ENCODE results near the gene CMTM6. TPM values are rescaled to one million over a fixed set of nuclear protein-coding genes. Genes with fewer than 3 reads are reported as not detected.
A peak's percentile ranks its signal among the peaks of the same experiment; 100 is the strongest.

CMTM6 gene
- polyA plus RNA-seq (2013, experiment 1 of 2): 80.4 TPM
- polyA plus RNA-seq (2013, experiment 2 of 2): 85.5 TPM

GRCh38 chr3:32502118-32502945 is at the start of gene CMTM6:
CMTM6 (minus strand) TSS chr3:32502852; CDS start chr3:32502745, 107 bp downstream.
- H3K4me1 ChIP-seq (ENCODE audit: control insufficient read depth, insufficient read depth, low read depth, low read length): peaks cover 5% of the 10 kb centered on the region
- under 1% methylated on average over 43 of the region's 61 CpGs for WGBS
- H2BK120ac ChIP-seq (ENCODE audit: low read depth, low read length): peak within 1 kb of the TSS; percentile 98
- peak within 1 kb of the TSS; percentile 88 for H3K9ac ChIP-seq (ENCODE audit: low read length)
- H2BK15ac ChIP-seq (ENCODE audit: low read depth, poor library complexity, severe bottlenecking): peak within 1 kb of the TSS; percentile 99
- peak; percentile 92 for DNase-seq
- peak within 1 kb of the TSS; percentile 79 for H3K4me2 ChIP-seq (ENCODE audit: low read length, poor library complexity, severe bottlenecking)
- peak within 1 kb of the TSS; percentile 93 to 98 for H3K18ac ChIP-seq (ENCODE audit: low read depth in 1 of 2, low read length in 2 of 2)
- peaks cover 0 to 6% of the 10 kb centered on the region in 2 experiments for H3K36me3 ChIP-seq (ENCODE audit: control insufficient read depth in 1 of 2, insufficient read depth in 2 of 2, low read depth in 1 of 2, low read length in 2 of 2)
- no peaks in the 10 kb centered on the region for H3K9me3 ChIP-seq (ENCODE audit: control insufficient read depth, low read length)
- H3K23ac ChIP-seq (ENCODE audit: low read length in 2 of 2): peak within 1 kb of the TSS in 1 of 2 experiments; percentile 23
- peak within 1 kb of the TSS; percentile 92 for H4K91ac ChIP-seq (ENCODE audit: low read length)
- peak within 1 kb of the TSS; percentile 96 to 97 for H3K4ac ChIP-seq (ENCODE audit: low read depth in 1 of 2, low read length in 2 of 2)
- H3K79me1 ChIP-seq (replicated peaks; ENCODE audit: low read length, poor library complexity, severe bottlenecking): peaks cover 5% of the 10 kb centered on the region
- peak within 1 kb of the TSS; percentile 90 for H3K27ac ChIP-seq (ENCODE audit: low read length, poor library complexity, severe bottlenecking)
- H2BK12ac ChIP-seq (ENCODE audit: low read length in 2 of 2): peak within 1 kb of the TSS; percentile 18 to 88
- H2AFZ ChIP-seq (ENCODE audit: low read depth, low read length): peak within 1 kb of the TSS; percentile 91
- H2AK5ac ChIP-seq (ENCODE audit: low read length, severe bottlenecking): peak within 1 kb of the TSS; percentile 4
- H3K4me3 ChIP-seq (ENCODE audit: insufficient read depth in 1 of 2, low read depth in 1 of 2, low read length in 2 of 2): peak within 1 kb of the TSS; percentile 85 to 88
- H4K8ac ChIP-seq (ENCODE audit: low read length): peak within 1 kb of the TSS; percentile 88
- peak within 1 kb of the TSS; percentile 53 to 95 for H3K14ac ChIP-seq (ENCODE audit: low read length in 2 of 2)
- H2BK5ac ChIP-seq (ENCODE audit: low read depth, low read length, poor library complexity, severe bottlenecking): peak within 1 kb of the TSS; percentile 96
- H3K27me3 ChIP-seq (ENCODE audit: control insufficient read depth in 1 of 2, insufficient read depth in 1 of 2, low read length in 2 of 2): no peaks in the 10 kb centered on the region

DNA sequence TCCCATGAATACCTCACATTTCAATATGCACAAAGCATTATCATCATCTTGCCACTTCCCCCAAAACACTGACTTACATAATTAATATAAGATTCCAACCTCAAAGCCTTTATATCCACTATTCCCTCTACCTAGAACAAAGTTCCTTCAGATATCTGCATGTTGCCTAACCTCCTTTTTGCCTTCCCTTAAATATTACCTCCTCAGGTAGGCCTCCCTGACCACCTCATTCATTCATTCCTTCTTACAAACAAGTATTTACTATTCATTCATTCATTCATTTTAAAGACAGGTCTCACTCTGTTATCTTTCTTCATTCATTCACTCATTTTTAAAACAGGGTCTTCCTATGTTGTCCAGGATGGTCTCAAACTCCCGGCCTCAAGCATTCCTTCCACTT is 49.4 kb upstream of the CMTM6 start:
- no peak overlapping the region for H2AFZ ChIP-seq (ENCODE audit: low read depth, low read length)
- H3K4me2 ChIP-seq (ENCODE audit: low read length, poor library complexity, severe bottlenecking): no peak overlapping the region
- H3K27me3 ChIP-seq (ENCODE audit: control insufficient read depth in 1 of 2, insufficient read depth in 1 of 2, low read length in 2 of 2): no peaks in the 10 kb centered on the region
- H2BK5ac ChIP-seq (ENCODE audit: low read depth, low read length, poor library complexity, severe bottlenecking): no peak overlapping the region
- no peak overlapping the region for H4K91ac ChIP-seq (ENCODE audit: low read length)
- WGBS: 98% methylated on average over 1 of the region's 1 CpG
- H3K79me1 ChIP-seq (replicated peaks; ENCODE audit: low read length, poor library complexity, severe bottlenecking): peaks cover 17% of the 10 kb centered on the region
- no peak overlapping the region for H2BK12ac ChIP-seq (ENCODE audit: low read length in 2 of 2)
- no peak overlapping the region for H3K27ac ChIP-seq (ENCODE audit: low read length, poor library complexity, severe bottlenecking)
- H4K8ac ChIP-seq (ENCODE audit: low read length): no peak overlapping the region
- H3K14ac ChIP-seq (ENCODE audit: low read length in 2 of 2): no peak overlapping the region
- no peak overlapping the region for H3K18ac ChIP-seq (ENCODE audit: low read depth in 1 of 2, low read length in 2 of 2)
- H2BK120ac ChIP-seq (ENCODE audit: low read depth, low read length): no peak overlapping the region
- H3K9me3 ChIP-seq (ENCODE audit: control insufficient read depth, low read length): no peaks in the 10 kb centered on the region
- H3K36me3 ChIP-seq (ENCODE audit: control insufficient read depth in 1 of 2, insufficient read depth in 2 of 2, low read depth in 1 of 2, low read length in 2 of 2): peaks cover 0 to 4% of the 10 kb centered on the region in 2 experiments
- no peak overlapping the region for H3K23ac ChIP-seq (ENCODE audit: low read length in 2 of 2)
- no peak overlapping the region for H3K9ac ChIP-seq (ENCODE audit: low read length)
- no peak overlapping the region for H3K4ac ChIP-seq (ENCODE audit: low read depth in 1 of 2, low read length in 2 of 2)
- H3K4me1 ChIP-seq (ENCODE audit: control insufficient read depth, insufficient read depth, low read depth, low read length): peaks cover 4% of the 10 kb centered on the region
- no peak overlapping the region for H3K4me3 ChIP-seq (ENCODE audit: insufficient read depth in 1 of 2, low read depth in 1 of 2, low read length in 2 of 2)
- H2AK5ac ChIP-seq (ENCODE audit: low read length, severe bottlenecking): no peak overlapping the region
- no peak overlapping the region for H2BK15ac ChIP-seq (ENCODE audit: low read depth, poor library complexity, severe bottlenecking)
- no peak for DNase-seq

DNA sequence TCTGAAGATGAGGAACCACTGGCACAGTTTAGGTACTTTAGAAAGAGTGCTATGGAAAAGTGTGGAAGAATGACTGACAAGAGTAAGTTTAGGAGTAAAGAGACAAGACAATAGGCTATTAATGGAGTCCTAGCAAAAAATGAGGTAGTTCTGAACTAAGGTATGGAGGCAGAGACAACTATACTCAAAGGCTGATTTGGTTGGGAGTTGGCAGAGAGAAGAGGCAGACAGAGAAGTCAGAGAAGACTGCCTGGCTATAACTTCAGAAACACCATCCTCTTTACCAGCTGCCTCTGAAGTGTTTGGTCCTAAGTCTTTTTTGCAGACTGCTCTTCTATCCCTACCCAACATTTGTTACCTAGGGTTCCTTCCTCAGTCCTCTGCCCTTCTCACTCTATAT is 48.8 kb upstream of the CMTM6 start:
- no peak overlapping the region for H2BK15ac ChIP-seq (ENCODE audit: low read depth, poor library complexity, severe bottlenecking)
- H3K23ac ChIP-seq (ENCODE audit: low read length in 2 of 2): no peak overlapping the region
- H2AFZ ChIP-seq (ENCODE audit: low read depth, low read length): no peak overlapping the region
- no peak overlapping the region for H4K91ac ChIP-seq (ENCODE audit: low read length)
- no peak overlapping the region for H3K4me2 ChIP-seq (ENCODE audit: low read length, poor library complexity, severe bottlenecking)
- H3K9ac ChIP-seq (ENCODE audit: low read length): no peak overlapping the region
- H3K27ac ChIP-seq (ENCODE audit: low read length, poor library complexity, severe bottlenecking): peak overlapping the region; percentile 47
- H3K4ac ChIP-seq (ENCODE audit: low read depth in 1 of 2, low read length in 2 of 2): no peak overlapping the region
- H2BK120ac ChIP-seq (ENCODE audit: low read depth, low read length): no peak overlapping the region
- H4K8ac ChIP-seq (ENCODE audit: low read length): no peak overlapping the region
- no peak overlapping the region for H3K4me3 ChIP-seq (ENCODE audit: insufficient read depth in 1 of 2, low read depth in 1 of 2, low read length in 2 of 2)
- H3K18ac ChIP-seq (ENCODE audit: low read depth in 1 of 2, low read length in 2 of 2): no peak overlapping the region
- no peak overlapping the region for H2BK5ac ChIP-seq (ENCODE audit: low read depth, low read length, poor library complexity, severe bottlenecking)
- no peaks in the 10 kb centered on the region for H3K9me3 ChIP-seq (ENCODE audit: control insufficient read depth, low read length)
- H3K4me1 ChIP-seq (ENCODE audit: control insufficient read depth, insufficient read depth, low read depth, low read length): peaks cover 6% of the 10 kb centered on the region
- peaks cover 18% of the 10 kb centered on the region for H3K79me1 ChIP-seq (replicated peaks; ENCODE audit: low read length, poor library complexity, severe bottlenecking)
- DNase-seq: no peak
- no peak overlapping the region for H3K14ac ChIP-seq (ENCODE audit: low read length in 2 of 2)
- no peaks in the 10 kb centered on the region for H3K27me3 ChIP-seq (ENCODE audit: control insufficient read depth in 1 of 2, insufficient read depth in 1 of 2, low read length in 2 of 2)
- no peak overlapping the region for H2BK12ac ChIP-seq (ENCODE audit: low read length in 2 of 2)
- H2AK5ac ChIP-seq (ENCODE audit: low read length, severe bottlenecking): no peak overlapping the region
- H3K36me3 ChIP-seq (ENCODE audit: control insufficient read depth in 1 of 2, insufficient read depth in 2 of 2, low read depth in 1 of 2, low read length in 2 of 2): peaks cover 0 to 4% of the 10 kb centered on the region in 2 experiments

DNA sequence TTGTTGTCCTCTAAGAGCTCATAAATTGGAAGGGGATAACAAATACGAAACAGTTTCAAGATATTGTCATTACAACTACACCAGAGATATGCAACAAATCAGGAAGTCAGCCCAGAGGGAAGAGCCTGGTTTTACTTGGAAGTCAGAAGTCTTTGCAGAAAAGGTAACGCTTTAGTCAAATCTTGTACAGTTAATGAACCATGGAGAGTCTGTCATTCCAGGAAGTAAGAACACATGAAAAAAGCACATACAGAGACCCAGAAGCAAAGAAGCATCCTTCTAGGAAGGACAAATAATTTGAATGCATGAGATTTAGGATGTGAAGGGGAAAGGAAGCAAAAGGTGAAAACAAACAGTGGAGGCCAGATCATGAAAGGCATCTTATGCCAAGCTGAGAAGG is 48.4 kb upstream of the CMTM6 start:
- no peak overlapping the region for H4K91ac ChIP-seq (ENCODE audit: low read length)
- peak overlapping the region; percentile 47 for H3K27ac ChIP-seq (ENCODE audit: low read length, poor library complexity, severe bottlenecking)
- H3K18ac ChIP-seq (ENCODE audit: low read depth in 1 of 2, low read length in 2 of 2): no peak overlapping the region
- H3K23ac ChIP-seq (ENCODE audit: low read length in 2 of 2): no peak overlapping the region
- no peak overlapping the region for H2BK12ac ChIP-seq (ENCODE audit: low read length in 2 of 2)
- WGBS: 93% methylated on average over 1 of the region's 2 CpGs
- H3K14ac ChIP-seq (ENCODE audit: low read length in 2 of 2): no peak overlapping the region
- H3K4me3 ChIP-seq (ENCODE audit: insufficient read depth in 1 of 2, low read depth in 1 of 2, low read length in 2 of 2): no peak overlapping the region
- no peak overlapping the region for H2BK15ac ChIP-seq (ENCODE audit: low read depth, poor library complexity, severe bottlenecking)
- no peak overlapping the region for H2BK120ac ChIP-seq (ENCODE audit: low read depth, low read length)
- H3K79me1 ChIP-seq (replicated peaks; ENCODE audit: low read length, poor library complexity, severe bottlenecking): peaks cover 19% of the 10 kb centered on the region
- no peak overlapping the region for H2BK5ac ChIP-seq (ENCODE audit: low read depth, low read length, poor library complexity, severe bottlenecking)
- peaks cover 6% of the 10 kb centered on the region for H3K4me1 ChIP-seq (ENCODE audit: control insufficient read depth, insufficient read depth, low read depth, low read length)
- H3K4me2 ChIP-seq (ENCODE audit: low read length, poor library complexity, severe bottlenecking): no peak overlapping the region
- DNase-seq: no peak
- H3K4ac ChIP-seq (ENCODE audit: low read depth in 1 of 2, low read length in 2 of 2): no peak overlapping the region
- H3K36me3 ChIP-seq (ENCODE audit: control insufficient read depth in 1 of 2, insufficient read depth in 2 of 2, low read depth in 1 of 2, low read length in 2 of 2): peaks cover 0 to 4% of the 10 kb centered on the region in 2 experiments
- no peaks in the 10 kb centered on the region for H3K9me3 ChIP-seq (ENCODE audit: control insufficient read depth, low read length)
- H4K8ac ChIP-seq (ENCODE audit: low read length): no peak overlapping the region
- H2AFZ ChIP-seq (ENCODE audit: low read depth, low read length): no peak overlapping the region
- H2AK5ac ChIP-seq (ENCODE audit: low read length, severe bottlenecking): no peak overlapping the region
- no peak overlapping the region for H3K9ac ChIP-seq (ENCODE audit: low read length)
- no peaks in the 10 kb centered on the region for H3K27me3 ChIP-seq (ENCODE audit: control insufficient read depth in 1 of 2, insufficient read depth in 1 of 2, low read length in 2 of 2)
